Jurkat, Clone E6-1 (cell line): ENCODE results near the gene CLDN6.
"Not testable (repeated sequence)": the region's sequence is repeated elsewhere in the genome, so short reads cannot be mapped to it uniquely, and the experiment has no call there.

ENCODE experiments used
- DNase-seq: peaks from one replicate; pipeline ENCODE4 v3.0.0-alpha.2; 2011; ENCODE audit warnings: low read depth, low spot score
- H3K4me3 ChIP-seq: 2 replicates; pipeline ENCODE4 v1.5.1; 2011; ENCODE audit warnings: mild to moderate bottlenecking, low read length, control low read depth, moderate library complexity

Gene CLDN6

DNA sequence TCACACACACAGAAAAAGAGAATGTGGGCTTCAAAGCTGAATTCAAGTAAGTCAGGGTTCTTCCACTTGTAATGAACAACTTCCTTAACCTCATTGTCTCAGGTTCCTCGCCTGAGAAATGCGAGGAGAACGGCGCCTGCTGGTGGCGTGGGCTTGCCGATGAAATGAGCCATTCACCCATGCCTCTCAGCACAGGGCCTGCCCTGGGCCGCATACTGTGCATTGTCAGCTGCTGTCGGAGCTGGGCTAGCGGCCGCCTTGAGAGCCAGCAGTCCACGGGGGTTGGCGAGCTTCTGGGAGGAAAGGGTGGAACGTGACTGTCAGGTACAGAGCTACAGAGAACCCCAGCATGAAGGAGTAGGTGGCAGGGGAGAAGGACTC lies 35.3 kb upstream of the CLDN6 start:
- H3K4me3 ChIP-seq, DNase-seq: not testable (repeated sequence)

DNA sequence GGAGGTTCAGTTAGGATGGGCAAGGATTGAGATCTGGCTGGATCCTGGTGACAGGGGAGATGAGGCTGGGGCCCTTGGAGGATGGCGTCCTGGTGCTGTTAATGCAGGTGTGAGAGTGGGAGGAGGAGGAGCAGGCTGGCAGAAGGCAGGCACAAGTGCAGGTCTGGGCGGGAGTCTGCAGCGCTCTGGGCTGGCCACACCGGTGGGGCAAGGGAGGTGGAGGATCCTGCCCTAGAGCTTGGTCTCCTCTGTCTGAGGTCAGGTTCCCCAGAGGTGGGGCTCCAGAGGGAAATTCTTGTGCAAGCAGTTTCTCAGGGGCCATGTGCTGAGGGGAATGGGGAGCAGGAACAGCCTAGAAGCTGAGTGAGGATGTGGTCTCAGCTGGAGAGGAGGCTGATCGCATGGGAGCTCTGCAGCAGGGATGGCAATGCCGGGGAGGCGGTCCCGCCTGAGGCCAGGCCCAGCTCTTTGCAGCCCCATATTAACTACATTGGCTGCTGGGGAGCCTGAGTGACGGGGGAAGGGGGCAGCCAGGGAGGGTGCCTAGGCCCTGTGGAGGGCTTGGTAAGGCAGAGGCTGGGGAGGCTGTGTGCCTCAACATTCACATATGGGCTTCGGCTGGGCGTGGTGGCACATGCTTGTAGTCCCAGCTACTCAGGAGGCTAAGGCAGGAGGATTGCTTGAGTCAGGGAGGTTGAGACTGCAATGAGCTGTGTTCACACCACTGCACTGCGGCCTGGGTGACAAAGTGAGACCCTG lies 34.8 kb upstream of the CLDN6 start:
- not testable (repeated sequence) for DNase-seq

DNA sequence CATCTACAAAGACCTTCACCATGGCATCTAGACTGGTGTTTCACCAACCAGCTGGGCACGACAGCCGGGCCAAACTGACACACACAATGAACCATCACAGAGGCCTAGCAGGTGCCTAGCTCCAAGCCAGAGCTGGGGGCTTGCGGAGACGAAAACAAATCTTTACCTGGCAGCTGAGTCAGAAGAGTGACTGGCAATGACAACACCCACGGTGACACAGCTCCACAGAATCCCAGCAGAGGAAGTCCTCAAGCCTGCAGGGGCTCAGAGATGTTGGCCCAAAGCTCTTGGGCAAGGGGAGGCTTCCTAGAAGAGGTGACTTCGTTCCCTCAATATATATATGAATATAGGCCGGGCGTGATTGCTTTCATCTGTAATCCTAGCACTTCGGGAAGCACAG lies 33.5 kb upstream of the CLDN6 start:
- no peak for DNase-seq
- H3K4me3 ChIP-seq = no peak overlapping the region

More for the DNA sequence above, 34.8 kb upstream of the CLDN6 start:
- H3K4me3 ChIP-seq = not testable (repeated sequence)

DNA sequence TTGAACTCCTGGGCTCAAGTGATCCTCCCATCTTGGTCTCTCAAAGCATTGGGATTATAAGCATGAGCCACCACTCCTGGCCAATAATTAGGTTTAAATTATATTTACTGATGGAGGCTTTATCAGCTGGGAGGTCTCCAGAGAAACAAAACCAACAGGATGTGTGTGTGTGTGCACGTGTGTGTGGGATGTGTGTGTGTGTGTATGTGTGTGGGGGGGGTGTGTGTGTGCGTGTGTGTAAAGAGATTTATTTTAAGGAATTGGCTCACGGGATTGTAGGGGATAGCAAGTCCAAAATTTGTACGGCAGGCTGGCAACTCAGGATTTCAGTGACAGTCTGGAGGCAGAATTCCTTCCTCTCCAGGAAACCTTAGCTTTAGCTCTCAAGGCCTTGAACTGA lies 33.0 kb upstream of the CLDN6 start:
- no peak for DNase-seq
- no peak overlapping the region for H3K4me3 ChIP-seq

DNA sequence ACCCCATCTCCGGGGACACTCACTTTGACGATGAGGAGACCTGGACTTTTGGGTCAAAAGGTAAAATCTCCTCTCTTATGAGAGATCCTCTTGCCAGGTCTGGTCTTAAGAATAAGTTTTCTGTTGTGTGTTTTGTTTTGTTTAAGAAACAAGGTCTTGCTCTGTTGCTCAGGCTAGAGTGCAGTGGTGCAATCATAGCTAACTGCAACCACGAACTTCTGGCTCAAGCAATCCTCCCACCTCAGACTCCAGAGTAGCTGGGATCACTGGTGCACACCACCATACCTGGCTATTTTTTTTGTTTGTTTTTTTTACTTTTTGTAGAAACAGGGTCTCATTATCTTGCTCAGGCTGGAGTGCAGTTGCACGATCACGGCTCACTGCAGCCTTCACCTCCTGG lies 32.5 kb upstream of the CLDN6 start:
- H3K4me3 ChIP-seq = no peak overlapping the region
- no peak for DNase-seq

DNA sequence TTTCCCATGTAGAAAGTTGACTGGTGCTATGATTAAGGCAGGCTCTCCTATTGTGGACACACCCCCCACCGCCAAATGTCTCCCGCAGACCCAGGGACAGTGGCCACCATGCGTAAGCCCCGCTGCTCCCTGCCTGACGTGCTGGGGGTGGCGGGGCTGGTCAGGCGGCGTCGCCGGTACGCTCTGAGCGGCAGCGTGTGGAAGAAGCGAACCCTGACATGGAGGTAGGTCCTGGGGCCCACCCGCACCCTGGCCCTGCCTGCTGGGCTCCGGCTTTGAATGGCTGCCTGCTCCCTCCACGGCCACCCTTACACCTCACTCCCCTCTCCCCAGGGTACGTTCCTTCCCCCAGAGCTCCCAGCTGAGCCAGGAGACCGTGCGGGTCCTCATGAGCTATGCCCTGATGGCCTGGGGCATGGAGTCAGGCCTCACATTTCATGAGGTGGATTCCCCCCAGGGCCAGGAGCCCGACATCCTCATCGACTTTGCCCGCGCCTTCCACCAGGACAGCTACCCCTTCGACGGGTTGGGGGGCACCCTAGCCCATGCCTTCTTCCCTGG lies 32.0 kb upstream of the CLDN6 start:
- no peak for DNase-seq
- H3K4me3 ChIP-seq = no peak overlapping the region

DNA sequence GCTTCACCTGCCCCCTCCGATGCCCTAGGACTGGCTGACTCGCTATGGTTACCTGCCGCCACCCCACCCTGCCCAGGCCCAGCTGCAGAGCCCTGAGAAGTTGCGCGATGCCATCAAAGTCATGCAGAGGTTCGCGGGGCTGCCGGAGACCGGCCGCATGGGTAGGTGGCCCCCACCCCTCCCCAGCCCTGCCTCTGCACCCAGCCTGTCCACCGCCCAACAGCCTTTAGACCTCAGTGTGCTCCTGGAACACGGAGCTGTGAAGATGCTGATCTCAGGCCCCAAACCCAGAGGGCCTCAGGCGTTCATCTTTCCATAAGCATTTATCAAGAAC lies 29.4 kb upstream of the CLDN6 start:
- no peak overlapping the region for H3K4me3 ChIP-seq
- no peak for DNase-seq

DNA sequence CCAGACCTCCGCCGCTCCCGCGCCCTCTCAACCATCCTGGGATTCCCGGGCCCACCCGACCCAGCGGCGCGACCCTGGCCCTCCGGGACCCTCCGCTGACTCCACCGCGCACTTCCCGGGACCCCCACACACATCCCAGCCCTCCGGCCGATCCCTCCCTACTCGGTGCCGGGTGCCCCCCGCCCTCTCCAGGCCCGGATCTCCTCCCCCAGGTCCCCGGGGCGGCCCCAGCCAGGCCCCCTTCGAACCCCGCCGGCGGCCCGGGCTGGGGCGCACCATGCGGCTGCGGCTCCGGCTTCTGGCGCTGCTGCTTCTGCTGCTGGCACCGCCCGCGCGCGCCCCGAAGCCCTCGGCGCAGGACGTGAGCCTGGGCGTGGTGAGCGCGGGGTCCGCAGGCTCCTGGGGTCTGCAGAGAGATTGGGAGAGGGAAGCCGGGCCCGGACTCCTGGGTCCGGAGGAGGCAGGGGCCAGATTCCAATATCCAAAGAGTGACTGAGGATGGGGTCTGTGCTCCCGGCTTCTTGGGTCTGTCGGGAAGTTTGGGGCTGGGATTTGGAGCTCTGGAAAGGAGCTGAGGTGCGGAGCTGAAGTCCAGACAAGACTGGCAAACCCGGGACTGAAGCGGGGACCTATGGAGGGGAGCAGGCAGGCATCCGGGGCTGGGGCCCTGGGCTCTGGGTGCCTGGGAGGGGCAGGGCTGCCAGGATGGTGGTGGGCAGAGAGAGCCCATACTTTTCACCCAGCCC lies 28.8 kb upstream of the CLDN6 start:
- DNase-seq = no peak
- H3K4me3 ChIP-seq = no peak overlapping the region

DNA sequence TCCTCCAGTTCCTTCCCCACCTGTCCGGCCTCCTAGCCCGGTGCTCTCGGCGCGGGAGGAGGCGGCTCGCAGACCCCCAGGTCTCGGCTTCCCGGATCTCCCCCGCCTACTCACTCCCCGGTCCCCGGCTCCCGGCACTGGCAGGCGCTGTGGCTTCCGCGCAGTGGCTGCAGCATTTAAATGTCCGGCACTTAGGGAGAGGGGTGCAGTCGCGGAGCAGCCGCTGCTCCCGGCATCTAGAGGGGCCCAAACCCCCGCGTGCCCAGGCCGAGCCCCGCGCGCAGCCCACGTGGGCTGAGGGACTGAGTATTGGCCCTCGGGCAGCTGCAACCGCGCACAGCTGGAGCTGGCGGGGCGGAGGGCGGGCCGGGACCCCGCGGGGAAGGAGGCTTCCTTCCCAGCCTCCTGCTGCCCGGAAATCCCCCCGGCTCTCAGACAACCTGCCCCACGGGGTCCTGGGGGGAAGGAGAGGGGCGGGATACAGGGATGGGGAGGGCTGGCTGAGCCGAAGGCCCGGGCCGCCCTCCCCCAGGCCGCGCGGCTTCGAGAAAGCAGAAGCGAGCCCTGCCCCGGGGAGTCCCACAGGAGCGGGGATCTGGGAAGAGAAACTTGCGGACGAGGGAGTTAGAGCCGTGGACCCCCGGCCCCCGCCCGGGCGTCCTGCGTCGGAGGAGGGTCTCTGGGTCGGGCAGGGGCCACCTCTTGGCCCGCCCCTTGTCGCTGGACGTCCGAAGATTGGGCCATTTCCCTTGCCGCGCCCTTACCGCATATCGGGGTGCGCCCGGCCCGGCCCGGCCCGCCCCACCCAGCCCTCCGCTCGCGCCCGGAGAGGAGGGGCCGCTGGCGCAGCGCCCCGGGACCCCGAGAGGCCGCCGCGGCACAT lies 28.0 kb upstream of the CLDN6 start, which contains the start of gene MMP25:
TSS of gene MMP25 (plus strand) at position 804 of the 883 bp plus-strand sequence. CDS start 357 bp downstream, outside the sequence.
- DNase-seq = no peak
- H3K4me3 ChIP-seq = peak within 1 kb of the TSS; percentile 50

DNA sequence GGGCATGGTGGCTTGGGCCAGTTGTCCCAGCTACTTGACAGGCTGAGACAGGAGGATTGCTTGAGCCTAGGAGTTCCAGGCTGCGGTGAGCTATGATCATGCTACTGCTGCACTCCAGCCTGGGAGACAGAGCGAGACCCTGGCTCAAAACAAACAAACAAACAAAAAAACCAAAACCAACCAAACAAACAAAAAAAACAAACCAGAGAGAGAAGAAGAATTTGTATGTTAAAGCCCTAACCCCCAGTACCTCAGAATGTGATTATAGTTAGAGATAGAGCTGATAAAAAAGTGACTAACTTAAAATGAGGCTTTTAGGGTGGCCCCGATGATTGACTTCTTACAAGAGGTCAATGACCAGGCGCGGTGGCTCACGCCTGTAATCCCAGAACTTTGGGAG lies 26.7 kb upstream of the CLDN6 start:
- DNase-seq = no peak
- no peak overlapping the region for H3K4me3 ChIP-seq

DNA sequence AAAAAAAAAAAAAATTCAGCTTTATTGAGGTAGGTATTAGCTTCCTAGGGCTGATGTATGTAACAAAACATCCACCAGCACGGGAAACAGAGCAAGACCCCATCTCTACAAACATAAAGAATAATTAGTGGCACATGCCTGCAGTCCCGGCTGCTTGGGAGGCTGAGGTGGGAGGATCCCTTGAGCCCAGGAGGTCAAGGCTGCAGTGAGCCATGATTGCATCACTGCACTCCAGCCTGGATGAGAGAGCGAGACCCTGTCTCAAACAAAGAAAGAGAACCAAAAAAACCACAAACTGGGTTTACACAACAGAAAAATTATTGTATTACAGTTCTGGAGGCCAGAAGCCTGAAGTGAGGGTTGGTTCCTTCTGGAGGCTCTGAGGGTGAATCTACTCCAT lies 24.4 kb upstream of the CLDN6 start:
- H3K4me3 ChIP-seq = no peak overlapping the region
- no peak for DNase-seq

DNA sequence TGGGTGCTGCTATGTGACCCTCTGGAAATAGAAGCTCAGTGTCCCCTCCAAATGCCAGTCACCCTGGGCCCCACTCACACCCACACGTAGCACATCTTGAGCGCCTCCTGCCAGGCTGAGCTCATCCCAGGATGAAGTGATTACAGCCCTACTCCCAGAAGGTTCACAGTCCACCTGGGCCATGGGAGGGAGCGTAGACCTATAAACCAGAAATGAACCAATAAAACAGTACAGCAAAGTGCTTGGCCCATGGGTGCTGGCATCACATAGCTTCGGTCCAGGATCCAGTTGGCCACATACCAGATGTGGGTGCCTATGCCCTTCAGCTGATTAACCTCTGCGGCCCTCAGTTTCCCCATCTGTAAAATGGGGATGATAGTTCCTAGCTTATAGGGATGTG lies 20.9 kb upstream of the CLDN6 start:
- DNase-seq = no peak
- no peak overlapping the region for H3K4me3 ChIP-seq

DNA sequence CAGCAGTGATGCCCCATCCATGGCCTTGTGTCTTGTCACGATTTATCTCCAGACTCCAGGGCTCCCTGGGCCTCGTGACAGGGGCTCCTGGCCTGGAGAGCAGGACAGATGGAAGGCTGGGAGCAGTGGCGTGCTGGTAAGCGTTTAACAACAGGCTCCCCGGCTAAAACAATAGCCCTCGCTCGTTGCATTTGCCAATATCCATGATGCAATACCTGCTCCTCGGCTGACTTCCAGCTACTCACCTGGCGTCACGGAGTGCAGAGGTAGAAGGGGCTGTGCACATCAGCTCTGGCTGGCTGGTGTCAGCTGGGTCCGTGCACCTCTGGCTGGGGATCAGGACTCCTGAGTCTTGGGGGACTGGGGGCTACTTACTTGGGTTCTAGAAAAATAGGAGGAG lies 20.3 kb upstream of the CLDN6 start:
- DNase-seq = no peak
- no peak overlapping the region for H3K4me3 ChIP-seq

DNA sequence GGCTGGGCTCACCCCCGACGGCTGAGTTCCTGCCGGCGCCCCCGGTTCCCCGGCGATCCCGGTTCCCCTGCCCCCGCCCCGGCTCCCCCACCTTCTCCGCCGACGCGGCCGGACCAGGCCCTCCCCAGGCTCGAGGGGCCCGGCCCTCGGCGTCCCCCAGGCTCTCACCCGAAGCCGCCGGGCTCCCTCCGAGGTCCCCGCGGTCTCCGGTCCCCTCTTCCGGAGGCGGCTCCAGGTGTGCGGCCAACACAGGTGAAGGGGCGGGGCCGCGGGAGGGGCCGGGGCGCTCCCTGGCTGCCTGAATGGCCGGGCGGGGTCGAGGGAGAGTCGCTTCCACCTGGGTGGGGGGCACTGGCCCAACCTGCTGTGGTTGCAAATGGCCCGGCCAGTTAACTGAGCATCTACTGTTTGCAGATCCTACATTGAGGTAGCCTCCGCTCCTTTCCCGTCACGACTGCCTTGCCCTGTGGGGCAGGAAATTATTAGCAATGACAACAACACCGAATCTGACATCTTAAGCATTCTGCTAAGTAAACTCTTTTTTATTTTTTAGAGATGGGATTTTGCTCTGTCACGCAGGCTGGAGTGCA lies 18.8 kb upstream of the CLDN6 start, which contains the start of gene BICDL2:
TSS of gene BICDL2 (minus strand) at position 219 of the 590 bp plus-strand sequence. CDS start 1,448 bp downstream, outside the sequence.
- H3K4me3 ChIP-seq = no peak within 1 kb of the TSS
- DNase-seq = no peak

DNA sequence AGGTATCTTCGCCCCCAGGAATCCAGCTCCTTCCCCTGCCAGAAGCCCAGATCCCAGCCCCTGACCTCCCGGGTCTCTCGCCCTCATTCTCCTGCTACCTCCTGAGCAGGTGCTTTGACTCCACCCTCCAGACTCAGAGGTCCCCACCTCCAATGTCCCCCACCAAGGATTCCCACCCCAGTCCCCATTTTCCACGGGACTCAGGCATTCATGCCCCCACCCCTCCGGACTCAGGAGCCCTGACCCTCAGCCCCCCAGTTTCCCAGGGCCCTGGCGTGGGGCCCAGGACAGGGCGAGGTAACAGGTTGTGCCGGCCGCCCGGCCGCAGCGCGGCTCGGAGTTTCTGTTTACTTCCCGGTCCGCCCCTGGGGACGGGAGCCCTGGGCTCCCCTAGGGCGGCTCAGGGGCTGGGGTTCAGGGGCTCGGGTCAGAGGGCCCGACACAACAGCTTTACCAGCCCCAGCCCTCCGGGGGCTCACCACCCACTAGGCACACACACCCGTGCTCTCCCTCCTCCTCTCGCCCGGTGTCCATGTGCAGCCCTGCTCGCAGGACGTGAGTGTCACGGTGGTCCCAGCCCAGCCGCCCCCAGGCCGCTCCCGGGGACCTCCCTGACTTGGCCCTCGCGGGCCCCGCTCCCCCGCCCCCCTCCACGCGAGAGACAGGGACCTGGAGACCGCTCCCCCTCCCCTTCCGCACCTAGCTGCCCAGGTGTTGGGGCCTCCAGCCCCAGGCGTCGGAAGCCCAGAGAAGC lies 18.2 kb upstream of the CLDN6 start:
- DNase-seq = no peak
- H3K4me3 ChIP-seq = no peak overlapping the region

DNA sequence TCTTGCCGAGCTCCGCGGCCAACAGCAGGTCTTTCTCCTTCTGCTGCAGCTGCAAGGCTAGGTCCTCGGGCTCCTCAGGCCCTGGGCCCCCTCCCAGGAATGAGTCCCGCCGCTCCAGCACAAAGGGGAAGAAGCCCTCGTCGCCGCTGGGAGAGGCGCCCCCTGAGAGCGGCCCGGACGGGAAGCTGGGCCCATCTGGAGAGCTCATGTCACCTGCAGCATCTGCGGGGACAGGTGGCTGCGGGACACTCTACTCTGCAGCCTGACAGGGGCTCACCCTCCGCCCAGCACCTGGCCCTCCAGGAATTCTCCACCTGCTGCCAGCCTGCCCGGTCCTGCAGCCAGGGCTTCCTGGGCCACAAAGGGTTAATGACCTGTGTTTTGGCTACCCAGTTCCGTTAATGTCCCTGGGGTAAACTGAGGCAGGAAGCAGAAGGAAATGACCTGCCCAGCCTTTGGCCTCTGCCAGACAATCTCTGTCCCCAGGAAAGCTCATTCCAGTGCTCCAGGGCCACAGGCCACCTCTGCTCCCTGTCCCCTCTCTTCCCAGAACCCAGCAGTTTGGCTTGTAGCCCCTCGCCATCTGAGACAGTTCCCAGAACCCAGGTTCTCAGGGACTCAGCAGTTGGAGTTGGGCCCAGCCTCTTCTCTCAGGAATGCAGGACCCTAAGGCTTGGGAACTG lies 17.4 kb upstream of the CLDN6 start:
- DNase-seq = no peak
- no peak overlapping the region for H3K4me3 ChIP-seq

DNA sequence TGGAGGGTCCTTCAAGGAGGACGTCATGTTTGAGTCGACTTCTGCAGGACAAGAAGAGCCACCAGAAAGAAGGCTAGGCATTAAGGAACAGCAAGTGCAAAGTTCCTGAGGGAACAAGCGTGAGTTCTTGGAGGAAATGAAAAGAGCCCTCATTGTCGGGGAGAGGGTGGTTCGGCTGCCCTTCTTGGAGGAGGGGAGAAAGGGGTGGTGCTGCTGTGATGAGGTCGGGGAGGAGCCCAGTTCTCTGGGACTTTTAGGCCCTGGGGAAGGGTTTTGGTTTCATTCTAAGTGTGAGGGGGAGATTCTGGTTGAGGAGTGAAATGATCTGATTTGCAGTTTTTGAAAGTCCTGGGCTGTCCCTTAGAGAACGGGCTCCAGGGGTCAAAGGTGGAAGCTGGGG lies 14.6 kb upstream of the CLDN6 start:
- no peak for DNase-seq
- H3K4me3 ChIP-seq = no peak overlapping the region
